Measurements from ENCODE around the gene RBM17.

- TF ChIP-seq RAD21 (IDR thresholded peaks at IDR 0.05; ENCODE audit: low read depth) (no peak), SIN3A (IDR thresholded peaks at IDR 0.05; ENCODE audit: low read depth) (no peak), CTCF (IDR thresholded peaks at IDR 0.05 in 2 of 3, conservative IDR thresholded peaks at IDR 0.05 in 1 of 3; ENCODE audit: borderline replicate concordance in 1 of 3, insufficient read depth in 1 of 3, low read depth in 2 of 3, low read length in 2 of 3) (no peak)
These were observed 51.5 kb downstream of the RBM17 start for GRCh38 chr10:6140141-6140841.

Measured in HCT116 (cell line).